HFFc6 (cell line): Measurements from ENCODE around the gene HRAS. TPM values are rescaled to one million over a fixed set of nuclear protein-coding genes. Genes with fewer than 3 reads are reported as not detected.

Source experiments
- DNase-seq: peaks from one replicate; pipeline ENCODE4 v3.0.0-alpha.2; 2018
- H3K27ac Mint-ChIP-seq: 2 replicates; pipeline ENCODE4 v1.8.0; 2020; ENCODE audit warnings: mild to moderate bottlenecking, mixed read lengths
- H3K27me3 Mint-ChIP-seq: 2 replicates; pipeline ENCODE4 v1.8.0; 2021; ENCODE audit warnings: mild to moderate bottlenecking, moderate library complexity, mixed read lengths; ENCODE audit not compliant: insufficient read depth
- H3K36me3 Mint-ChIP-seq: 2 replicates; pipeline ENCODE4 v1.8.0; 2021; ENCODE audit warnings: low read depth, mixed read lengths
- H3K4me1 Mint-ChIP-seq: 2 replicates; pipeline ENCODE4 v1.8.0; 2020; ENCODE audit warnings: low read depth, mixed read lengths
- H3K4me3 Mint-ChIP-seq: 2 replicates; pipeline ENCODE4 v1.8.0; 2020; ENCODE audit warnings: mild to moderate bottlenecking, moderate library complexity, mixed read lengths
- H3K9me3 Mint-ChIP-seq: 2 replicates; pipeline ENCODE4 v1.8.0; 2020; ENCODE audit warnings: mild to moderate bottlenecking, mixed read lengths
- CTCF ChIP-seq: fragments of 200-600 bp; sonication (generic); IDR thresholded peaks from 2 replicates; pipeline ENCODE4 v1.5.0; 2021; ENCODE audit warnings: antibody characterized with exemption, mild to moderate bottlenecking
- total RNA-seq, 6 experiments: library from RNA; stranded (reverse); fragmentation: NEBNext Ultra II Directional; extraction: Animal tissue kit (Norgen Biotek cat#: 25700); gene quantifications; 2 replicates in 1 of 6; 3 replicates in 5 of 6; pipeline ENCODE4 v1.2.3, GENCODE V29; 2021

The HRAS gene
- total RNA-seq, 6 experiments from 2014 or later, result 102 to 125 (median 107) TPM

- Mint-ChIP-seq H3K4me3 (no peak overlapping the region), H3K27me3 (peaks cover 10% of the 10 kb centered on the region), H3K4me1 (no peaks in the 10 kb centered on the region), H3K36me3 (no peaks in the 10 kb centered on the region), H3K9me3 (no peaks in the 10 kb centered on the region), H3K27ac (no peak overlapping the region)
- TF ChIP-seq CTCF, result no peak
- DNase-seq, result no peak
These were observed 21.4 kb upstream of the HRAS start for GRCh38 chr11:556662-557256.

- no peak overlapping the region for H3K4me3 Mint-ChIP-seq
- DNase-seq, result no peak
- H3K27me3 Mint-ChIP-seq, result peaks cover 10% of the 10 kb centered on the region
- H3K4me1 Mint-ChIP-seq, result no peaks in the 10 kb centered on the region
- no peaks in the 10 kb centered on the region for H3K36me3 Mint-ChIP-seq
- TF ChIP-seq CTCF, result no peak
- H3K9me3 Mint-ChIP-seq, result no peaks in the 10 kb centered on the region
- no peak overlapping the region for H3K27ac Mint-ChIP-seq
These were observed 20.6 kb upstream of the HRAS start for GRCh38 chr11:555780-556661.

DNA sequence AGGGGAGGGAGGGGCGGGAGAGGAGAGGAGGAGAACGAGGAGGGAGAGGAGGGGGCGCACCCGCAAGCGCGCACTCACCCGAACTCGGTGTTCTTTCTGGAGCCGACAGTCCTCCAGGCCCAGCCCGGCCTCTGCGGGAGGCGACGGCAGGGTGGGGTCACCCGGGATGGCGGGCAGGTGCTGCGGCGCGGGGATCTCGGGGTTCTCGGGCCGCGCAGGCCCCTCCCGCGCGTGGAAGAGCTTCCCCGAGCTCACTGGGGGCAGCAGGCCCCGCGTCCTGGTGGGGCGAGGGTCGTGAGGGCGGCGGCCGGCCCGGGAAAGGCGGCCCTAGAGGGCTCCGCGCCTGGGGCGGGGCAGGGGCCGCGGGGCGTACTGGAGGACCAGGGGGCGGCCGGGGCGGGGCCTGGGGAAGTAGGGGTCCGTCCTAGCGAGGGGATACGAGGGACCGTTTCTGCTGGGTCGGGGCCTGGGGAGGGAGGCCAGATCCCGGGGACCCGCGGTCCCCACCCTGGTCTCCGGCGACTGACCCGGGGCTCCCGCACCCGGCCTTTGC lies 19.9 kb upstream of the HRAS start:
- DNase-seq, result no peak
- Mint-ChIP-seq H3K4me3 (no peak overlapping the region), H3K36me3 (no peaks in the 10 kb centered on the region), H3K27ac (no peak overlapping the region), H3K4me1 (no peaks in the 10 kb centered on the region), H3K9me3 (no peaks in the 10 kb centered on the region), H3K27me3 (peaks cover 10% of the 10 kb centered on the region)
- TF ChIP-seq CTCF, result peak; percentile 39; the same call in 1 of the 2 replicates

DNA sequence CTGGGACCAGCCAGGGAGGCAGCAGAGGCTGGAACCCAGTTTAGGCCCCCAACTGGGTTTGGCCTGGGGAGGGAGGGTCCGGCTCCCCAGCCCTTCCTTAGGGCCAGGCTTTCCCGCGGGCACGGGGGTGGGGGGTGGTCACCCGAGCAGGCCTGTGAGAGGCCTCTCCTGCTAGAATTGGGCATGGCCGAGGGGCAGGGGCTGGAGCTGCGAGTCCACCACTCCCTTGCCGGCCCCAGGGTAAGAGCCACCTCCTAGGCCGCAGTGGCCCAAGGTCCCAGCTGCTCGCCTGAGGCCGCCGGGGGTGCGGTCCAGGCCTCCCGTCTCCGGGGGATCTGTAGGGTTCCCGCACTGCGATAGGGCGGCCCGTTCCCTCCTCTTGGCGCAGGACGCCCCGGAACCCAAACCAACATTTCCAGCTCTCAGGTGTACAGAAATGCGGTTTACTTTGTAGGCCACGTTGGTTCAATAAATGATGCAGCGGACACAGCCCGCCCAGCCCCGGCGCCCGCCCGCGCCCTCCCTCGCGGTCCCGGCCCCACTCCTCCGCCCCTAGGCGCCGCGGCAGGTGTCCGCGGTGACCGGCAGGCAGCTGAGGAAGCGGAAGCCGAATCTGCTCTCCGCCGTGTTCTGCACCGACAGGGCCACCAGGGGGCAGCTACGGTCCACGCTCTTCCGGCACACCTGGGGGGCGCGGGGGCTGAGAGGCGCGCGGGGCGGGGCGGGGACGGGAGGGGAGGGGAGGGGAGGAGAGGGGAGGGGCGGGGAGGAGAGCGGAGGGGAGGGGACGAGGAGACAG lies 19.3 kb upstream of the HRAS start:
- peaks cover 10% of the 10 kb centered on the region for H3K27me3 Mint-ChIP-seq
- TF ChIP-seq CTCF, result peak; percentile 76
- H3K36me3 Mint-ChIP-seq, result no peaks in the 10 kb centered on the region
- no peak overlapping the region for H3K4me3 Mint-ChIP-seq
- no peak for DNase-seq
- H3K4me1 Mint-ChIP-seq, result no peaks in the 10 kb centered on the region
- no peak overlapping the region for H3K27ac Mint-ChIP-seq
- H3K9me3 Mint-ChIP-seq, result no peaks in the 10 kb centered on the region

- no peak for TF ChIP-seq CTCF
- Mint-ChIP-seq H3K27ac (no peak overlapping the region), H3K36me3 (no peaks in the 10 kb centered on the region), H3K27me3 (peaks cover 8% of the 10 kb centered on the region), H3K4me3 (no peak overlapping the region), H3K4me1 (no peaks in the 10 kb centered on the region), H3K9me3 (no peaks in the 10 kb centered on the region)
- no peak for DNase-seq
These were observed 18.6 kb upstream of the HRAS start for GRCh38 chr11:553988-554340.
